Measurements from ENCODE around the gene TMEM247. TPM values are rescaled to one million over a fixed set of nuclear protein-coding genes. Genes with fewer than 3 reads are reported as not detected.

Gene TMEM247
- total RNA-seq, 4 donors from 2014 or later: not detected

- intact Hi-C loops (cut with DNase I): no loop called here
- WGBS, 2 donors: 90 to 91% methylated on average over 6 of the region's 6 CpGs
- Histone ChIP-seq H3K9me3 (peaks cover 0 to 6% (median 0%) of the 10 kb centered on the region in 3 donors), H3K27ac (no peak overlapping the region), H3K36me3 (no peaks in the 10 kb centered on the region), H3K4me1 (peaks cover 0 to 27% (median 4%) of the 10 kb centered on the region in 3 donors), H3K27me3 (no peaks in the 10 kb centered on the region), H3K4me3 (no peak overlapping the region)
- TF ChIP-seq POLR2A (IDR thresholded peaks at IDR 0.05) (no peak), CTCF (IDR thresholded peaks at IDR 0.05) (no peak)
- no peak for DNase-seq
Observed at GRCh38 chr2:46448111-46448510, 31.3 kb upstream of the TMEM247 start.

- TF ChIP-seq POLR2A (IDR thresholded peaks at IDR 0.05): no peak
- TF ChIP-seq CTCF (IDR thresholded peaks at IDR 0.05): no peak
- H3K9me3 ChIP-seq: peaks cover 0 to 6% (median 0%) of the 10 kb centered on the region in 3 donors
- intact Hi-C loops (cut with DNase I): no loop called here
- peaks cover 0 to 27% (median 4%) of the 10 kb centered on the region in 3 donors for H3K4me1 ChIP-seq
- no peak for DNase-seq
- H3K36me3 ChIP-seq: no peaks in the 10 kb centered on the region
- no peak overlapping the region for H3K4me3 ChIP-seq
- H3K27ac ChIP-seq: no peak overlapping the region
- no peaks in the 10 kb centered on the region for H3K27me3 ChIP-seq
Observed at GRCh38 chr2:46448641-46449040, 30.7 kb upstream of the TMEM247 start.

- DNase-seq: no peak
- Histone ChIP-seq H3K27me3 (no peaks in the 10 kb centered on the region), H3K9me3 (peaks cover 0 to 6% (median 0%) of the 10 kb centered on the region in 3 donors), H3K36me3 (no peaks in the 10 kb centered on the region), H3K4me1 (peaks cover 0 to 27% (median 4%) of the 10 kb centered on the region in 3 donors), H3K4me3 (no peak overlapping the region), H3K27ac (no peak overlapping the region)
- no peak for TF ChIP-seq POLR2A (IDR thresholded peaks at IDR 0.05)
- TF ChIP-seq CTCF (IDR thresholded peaks at IDR 0.05): no peak
- intact Hi-C loops (cut with DNase I): loop anchor here (10.0 kb wide), 1 partner anchor 65 kb away; no protein-coding TSS in a partner anchor
Observed at GRCh38 chr2:46449700-46450099, 29.7 kb upstream of the TMEM247 start.

- TF ChIP-seq CTCF (IDR thresholded peaks at IDR 0.05) (no peak), POLR2A (IDR thresholded peaks at IDR 0.05) (no peak)
- Histone ChIP-seq H3K4me1 (peaks cover 0 to 27% (median 4%) of the 10 kb centered on the region in 3 donors), H3K27me3 (no peaks in the 10 kb centered on the region), H3K27ac (peak overlapping the region; percentile 49 to 76 (median 70)), H3K4me3 (no peak overlapping the region), H3K36me3 (no peaks in the 10 kb centered on the region), H3K9me3 (no peaks in the 10 kb centered on the region)
- WGBS, 2 donors: 32 to 42% methylated on average over 9 of the region's 9 CpGs
- no peak for DNase-seq
- intact Hi-C loops (cut with DNase I): loop anchor here (10.0 kb wide), 1 partner anchor 66 kb away; no protein-coding TSS in a partner anchor
Observed at GRCh38 chr2:46451131-46451711, 28.1 kb upstream of the TMEM247 start.

GRCh38 chr2:46456789-46457188 is 22.6 kb upstream of the TMEM247 start:
- DNase-seq: no peak
- H3K27me3 ChIP-seq: no peaks in the 10 kb centered on the region
- no peaks in the 10 kb centered on the region for H3K36me3 ChIP-seq
- TF ChIP-seq CTCF (IDR thresholded peaks at IDR 0.05) (no peak), POLR2A (IDR thresholded peaks at IDR 0.05) (no peak)
- peaks cover 11 to 48% (median 14%) of the 10 kb centered on the region in 3 donors for H3K4me1 ChIP-seq
- H3K4me3 ChIP-seq: no peak overlapping the region
- WGBS, 2 donors: 90 to 91% methylated on average over 7 of the region's 7 CpGs
- no peak overlapping the region for H3K27ac ChIP-seq
- intact Hi-C loops (cut with DNase I): loop anchor here (10.0 kb wide), 1 partner anchor 72 kb away; no protein-coding TSS in a partner anchor
- no peaks in the 10 kb centered on the region for H3K9me3 ChIP-seq
